Left lung (tissue), 10 donors: ENCODE data around the gene TAAR9. TPM values are rescaled to one million over a fixed set of nuclear protein-coding genes. Genes with fewer than 3 reads are reported as not detected.
"Not testable (repeated sequence)": the region's sequence is repeated elsewhere in the genome, so short reads cannot be mapped to it uniquely, and the experiment has no call there.

Source experiments
- ATAC-seq: fragments of 200-7000 bp; cut with Tn5 transposase; one replicate; pipeline ENCODE4 v1.9.1; 2020; ENCODE audit warnings: moderate library complexity
- DNase-seq, 4 donors: peaks; one replicate each; pipeline ENCODE4 v3.0.0-alpha.2; 2013 to 2020
- H3K27ac ChIP-seq, 2 donors: fragments of 200-600 bp; sonication (generic) in 1 of 2; one replicate each; pipeline versions ENCODE4 v1.5.0 to v1.8.0; 2020 to 2021
- H3K27me3 ChIP-seq, 2 donors: fragments of 200-600 bp; sonication (generic) in 1 of 2; one replicate each; pipeline versions ENCODE4 v1.5.0 to v1.8.0; 2020 to 2021
- H3K36me3 ChIP-seq, 2 donors: fragments of 200-600 bp; sonication (generic) in 1 of 2; one replicate each; pipeline versions ENCODE4 v1.5.0 to v1.8.0; 2020 to 2021
- H3K4me1 ChIP-seq, 2 donors: fragments of 200-600 bp; one replicate each; pipeline ENCODE4 v1.8.0; 2021
- H3K4me3 ChIP-seq, 2 donors: fragments of 200-600 bp; sonication (generic) in 1 of 2; one replicate each; pipeline versions ENCODE4 v1.5.0 to v1.8.0; 2020 to 2021; ENCODE audit warnings: mild to moderate bottlenecking in 1 of 2
- H3K9me3 ChIP-seq, 2 donors: fragments of 200-600 bp; sonication (generic) in 1 of 2; one replicate each; pipeline versions ENCODE4 v1.5.0 to v1.8.0; 2020 to 2021
- intact Hi-C, 2 donors: fragments of 100-400 bp; cut with DNase I; formaldehyde crosslinking; loops; one replicate each; pipeline versions ENCODE4 v1.11.2 to v1.14.2; 2022
- polyA plus RNA-seq, 6 donors: library from polyadenylated mRNA; unstranded; fragments of 120-200 nt; gene quantifications; one replicate each; pipeline ENCODE4 v1.2.1, GENCODE V29; 2013; ENCODE audit not compliant: insufficient read length in 6 of 6
- total RNA-seq, 2 donors: library from RNA; stranded (reverse); fragmentation: NEBNext Ultra II Directional; extraction: Animal tissue kit (Norgen Biotek cat#: 25700); gene quantifications; one replicate each; pipeline ENCODE4 v1.2.1, GENCODE V29; 2021
- TF ChIP-seq, protein P1 (sequence below), 2 donors: fragments of 200-600 bp; sonication (generic) in 1 of 2; IDR thresholded peaks; one replicate each; pipeline versions ENCODE4 v1.5.0 to v1.8.0; 2021; ENCODE audit warnings: antibody characterized with exemption in 2 of 2
- donor health status: DM: no; HTN: yes; CAD: no.
- donor health status: DM: no; HTN: no; CAD: no.

The TAAR9 gene
- total and polyA plus RNA-seq, 8 donors = not detected

DNA sequence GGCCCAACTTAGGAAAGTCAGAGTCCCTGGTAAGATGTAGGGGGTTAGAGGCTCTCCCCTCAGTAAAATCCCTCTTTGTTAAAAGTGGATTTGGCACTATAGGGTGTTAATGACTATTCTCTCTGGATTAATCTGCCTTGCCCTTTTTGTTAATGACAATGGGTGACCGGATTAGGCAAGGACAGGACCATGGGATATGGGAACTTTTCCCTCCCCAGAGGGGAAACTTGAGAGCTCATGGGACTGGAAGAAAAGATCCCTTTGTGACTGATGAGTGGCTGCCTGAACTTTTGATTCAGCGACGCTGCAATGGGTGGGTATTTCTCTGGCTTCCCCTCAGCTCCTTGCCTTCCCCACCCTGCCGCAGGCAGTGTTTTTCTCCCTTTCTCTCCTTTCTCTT lies 12.2 kb upstream of the TAAR9 start:
- TF ChIP-seq, protein P1, sequence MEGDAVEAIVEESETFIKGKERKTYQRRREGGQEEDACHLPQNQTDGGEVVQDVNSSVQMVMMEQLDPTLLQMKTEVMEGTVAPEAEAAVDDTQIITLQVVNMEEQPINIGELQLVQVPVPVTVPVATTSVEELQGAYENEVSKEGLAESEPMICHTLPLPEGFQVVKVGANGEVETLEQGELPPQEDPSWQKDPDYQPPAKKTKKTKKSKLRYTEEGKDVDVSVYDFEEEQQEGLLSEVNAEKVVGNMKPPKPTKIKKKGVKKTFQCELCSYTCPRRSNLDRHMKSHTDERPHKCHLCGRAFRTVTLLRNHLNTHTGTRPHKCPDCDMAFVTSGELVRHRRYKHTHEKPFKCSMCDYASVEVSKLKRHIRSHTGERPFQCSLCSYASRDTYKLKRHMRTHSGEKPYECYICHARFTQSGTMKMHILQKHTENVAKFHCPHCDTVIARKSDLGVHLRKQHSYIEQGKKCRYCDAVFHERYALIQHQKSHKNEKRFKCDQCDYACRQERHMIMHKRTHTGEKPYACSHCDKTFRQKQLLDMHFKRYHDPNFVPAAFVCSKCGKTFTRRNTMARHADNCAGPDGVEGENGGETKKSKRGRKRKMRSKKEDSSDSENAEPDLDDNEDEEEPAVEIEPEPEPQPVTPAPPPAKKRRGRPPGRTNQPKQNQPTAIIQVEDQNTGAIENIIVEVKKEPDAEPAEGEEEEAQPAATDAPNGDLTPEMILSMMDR (IDR thresholded peaks at IDR 0.05) = no peak
- Histone ChIP-seq H3K4me1 (peaks cover 0 to 7% of the 10 kb centered on the region in 2 donors), H3K27me3 (no peaks in the 10 kb centered on the region), H3K36me3 (no peaks in the 10 kb centered on the region), H3K9me3 (no peaks in the 10 kb centered on the region), H3K4me3 (no peak overlapping the region), H3K27ac (no peak overlapping the region)
- intact Hi-C loops = no loop called here
- ATAC-seq (no peak), DNase-seq (no peak)

GRCh38 chr6:132526461-132526860 lies 11.6 kb upstream of the TAAR9 start:
- intact Hi-C loops = no loop called here
- no peak for ATAC-seq
- Histone ChIP-seq H3K4me3 (no peak overlapping the region), H3K27ac (no peak overlapping the region), H3K4me1 (peaks cover 0 to 7% of the 10 kb centered on the region in 2 donors), H3K27me3 (no peaks in the 10 kb centered on the region), H3K9me3 (no peaks in the 10 kb centered on the region), H3K36me3 (no peaks in the 10 kb centered on the region)
- no peak for DNase-seq
- TF ChIP-seq, protein P1 (IDR thresholded peaks at IDR 0.05) = no peak

DNA sequence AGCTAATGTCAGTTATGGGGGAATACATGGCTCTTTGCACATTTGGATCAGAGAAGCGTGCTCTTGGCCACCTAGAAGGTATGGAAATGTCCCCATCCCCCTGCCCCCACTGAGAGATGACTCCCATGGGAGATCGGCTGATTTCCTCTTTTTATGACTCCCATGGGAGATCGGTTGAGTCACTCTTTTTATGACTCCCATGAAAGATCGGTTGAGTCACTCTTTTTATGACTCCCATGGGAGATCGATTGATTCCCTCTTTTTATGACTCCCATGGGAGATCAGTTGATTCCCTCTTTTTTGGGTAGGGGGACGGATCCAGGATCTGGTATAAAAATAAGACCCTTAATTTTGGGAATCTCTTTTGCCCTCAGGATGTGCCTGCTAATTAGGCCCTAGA lies 10.3 kb upstream of the TAAR9 start:
- TF ChIP-seq, protein P1 (IDR thresholded peaks at IDR 0.05) = no peak
- no peak overlapping the region for H3K4me3 ChIP-seq
- no peaks in the 10 kb centered on the region for H3K9me3 ChIP-seq
- no peak overlapping the region for H3K27ac ChIP-seq
- H3K36me3 ChIP-seq = no peaks in the 10 kb centered on the region
- intact Hi-C loops = no loop called here
- DNase-seq (no peak), ATAC-seq (no peak)
- no peaks in the 10 kb centered on the region for H3K27me3 ChIP-seq
- peaks cover 0 to 7% of the 10 kb centered on the region in 2 donors for H3K4me1 ChIP-seq

GRCh38 chr6:132530293-132530974 lies 7.6 kb upstream of the TAAR9 start:
- no peaks in the 10 kb centered on the region for H3K9me3 ChIP-seq
- no peak overlapping the region for H3K27ac ChIP-seq
- H3K4me3 ChIP-seq = no peak overlapping the region
- ATAC-seq = peak; percentile 84
- H3K27me3 ChIP-seq = no peaks in the 10 kb centered on the region
- peak in 3 of 4 donors; percentile 35 to 75 (median 61) for DNase-seq
- intact Hi-C loops = no loop called here
- H3K4me1 ChIP-seq = peaks cover 0 to 7% of the 10 kb centered on the region in 2 donors
- no peaks in the 10 kb centered on the region for H3K36me3 ChIP-seq
- TF ChIP-seq, protein P1 (IDR thresholded peaks at IDR 0.05) = peak; percentile 74 to 91

GRCh38 chr6:132534546-132534945 lies 3.5 kb upstream of the TAAR9 start:
- H3K27me3 ChIP-seq = peaks cover 9 to 13% of the 10 kb centered on the region in 2 donors
- DNase-seq, H3K36me3 ChIP-seq, H3K9me3 ChIP-seq, ATAC-seq, H3K27ac ChIP-seq, H3K4me1 ChIP-seq, intact Hi-C loops, H3K4me3 ChIP-seq: not testable (repeated sequence)

GRCh38 chr6:132537145-132537544 lies 932 bp upstream of the TAAR9 start:
- H3K27me3 ChIP-seq = peaks cover 16 to 29% of the 10 kb centered on the region in 2 donors
- ATAC-seq = no peak
- intact Hi-C loops = no loop called here
- no peak for DNase-seq
- no peaks in the 10 kb centered on the region for H3K36me3 ChIP-seq
- TF ChIP-seq, protein P1 (IDR thresholded peaks at IDR 0.05) = no peak
- no peaks in the 10 kb centered on the region for H3K4me1 ChIP-seq
- H3K27ac ChIP-seq = no peak overlapping the region
- no peak overlapping the region for H3K4me3 ChIP-seq
- no peaks in the 10 kb centered on the region for H3K9me3 ChIP-seq
